GM23248 (cell line): ENCODE measurements around the gene HLCS.

Experiments
- EZH2 ChIP-seq: fragments of 200-600 bp; sonication (generic); IDR thresholded peaks from 2 replicates; pipeline ENCODE4 v1.6.1; 2018; ENCODE audit warnings: antibody characterized with exemption, mild to moderate bottlenecking; ENCODE audit not compliant: insufficient read depth, poor library complexity, severe bottlenecking
- EZH2phosphoT487 ChIP-seq: fragments of 200-600 bp; sonication (generic); IDR thresholded peaks from 2 replicates; pipeline ENCODE4 v1.6.1; 2018; ENCODE audit warnings: antibody characterized with exemption, moderate library complexity, mild to moderate bottlenecking, low read depth; ENCODE audit not compliant: insufficient read depth

DNA sequence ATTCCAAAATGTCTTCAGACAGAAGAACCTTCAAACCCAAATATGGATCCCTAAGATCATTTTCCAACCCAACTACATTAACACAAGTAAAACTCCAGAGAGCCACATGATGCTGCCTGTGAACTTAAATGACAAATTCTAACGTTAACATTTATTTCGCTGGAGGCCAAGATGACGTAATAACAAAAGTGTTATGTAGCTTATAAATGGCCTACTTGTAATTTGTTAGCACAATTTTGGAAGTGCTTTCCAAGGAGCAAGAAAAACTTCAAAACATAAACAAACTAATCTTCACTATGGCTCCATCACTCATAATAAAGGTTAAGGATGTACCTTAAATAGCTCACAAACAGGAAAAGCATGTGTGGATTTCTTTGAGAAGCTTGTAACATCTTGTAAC, 126.7 kb downstream of the HLCS start:
- TF ChIP-seq EZH2 (no peak), EZH2phosphoT487 (no peak)
